ENCODE measurements around the gene RNF187. TPM values are rescaled to one million over a fixed set of nuclear protein-coding genes. Genes with fewer than 3 reads are reported as not detected.

Gene RNF187
- total RNA-seq, 6 experiments from 2014 or later: 43.9 to 66.6 (median 56.3) TPM

DNA sequence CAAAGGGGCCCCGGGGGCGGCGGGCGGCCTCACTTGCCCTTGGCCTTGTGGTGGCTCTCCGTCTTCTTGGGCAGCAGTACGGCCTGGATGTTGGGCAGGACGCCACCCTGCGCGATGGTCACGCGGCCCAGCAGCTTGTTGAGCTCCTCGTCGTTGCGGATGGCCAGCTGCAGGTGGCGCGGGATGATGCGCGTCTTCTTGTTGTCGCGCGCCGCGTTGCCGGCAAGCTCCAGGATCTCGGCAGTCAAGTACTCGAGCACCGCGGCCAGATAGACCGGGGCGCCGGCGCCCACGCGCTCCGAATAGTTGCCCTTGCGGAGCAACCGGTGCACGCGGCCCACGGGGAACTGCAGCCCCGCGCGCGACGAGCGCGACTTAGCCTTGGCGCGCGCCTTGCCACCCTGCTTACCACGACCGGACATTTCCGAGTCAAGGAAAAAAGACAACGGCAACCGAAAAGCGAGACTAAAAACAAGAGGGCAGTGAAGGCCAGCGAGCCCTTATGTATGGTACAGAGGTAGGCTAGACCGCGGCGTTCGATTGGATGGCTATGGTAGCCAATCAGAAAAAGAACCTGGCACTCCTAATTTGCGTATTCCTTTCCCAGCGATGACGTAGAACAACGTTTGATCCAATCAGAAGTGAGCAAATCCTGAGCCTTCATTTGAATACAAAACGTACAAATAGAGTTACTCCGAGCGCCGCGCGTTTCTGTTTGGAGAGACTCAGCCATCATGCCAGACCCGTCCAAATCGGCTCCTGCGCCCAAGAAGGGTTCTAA, 29.6 kb upstream of the RNF187 start:
- Histone ChIP-seq H3K9me3 (no peaks in the 10 kb centered on the region), H3K4me3 (peak overlapping the region; percentile 24 to 43 (median 28)), H3K27me3 (peaks cover 0 to 9% of the 10 kb centered on the region in 2 donors), H3K4me1 (peaks cover 0 to 5% (median 0%) of the 10 kb centered on the region in 4 donors), H3K27ac (peak overlapping the region in 2 of 3 donors; percentile 29 to 63), H3K36me3 (no peaks in the 10 kb centered on the region)
- ATAC-seq: peak; percentile 81 to 88 (median 84)
- DNase-seq: peak in 2 of 3 donors; percentile 64 to 66
- TF ChIP-seq, protein P1, sequence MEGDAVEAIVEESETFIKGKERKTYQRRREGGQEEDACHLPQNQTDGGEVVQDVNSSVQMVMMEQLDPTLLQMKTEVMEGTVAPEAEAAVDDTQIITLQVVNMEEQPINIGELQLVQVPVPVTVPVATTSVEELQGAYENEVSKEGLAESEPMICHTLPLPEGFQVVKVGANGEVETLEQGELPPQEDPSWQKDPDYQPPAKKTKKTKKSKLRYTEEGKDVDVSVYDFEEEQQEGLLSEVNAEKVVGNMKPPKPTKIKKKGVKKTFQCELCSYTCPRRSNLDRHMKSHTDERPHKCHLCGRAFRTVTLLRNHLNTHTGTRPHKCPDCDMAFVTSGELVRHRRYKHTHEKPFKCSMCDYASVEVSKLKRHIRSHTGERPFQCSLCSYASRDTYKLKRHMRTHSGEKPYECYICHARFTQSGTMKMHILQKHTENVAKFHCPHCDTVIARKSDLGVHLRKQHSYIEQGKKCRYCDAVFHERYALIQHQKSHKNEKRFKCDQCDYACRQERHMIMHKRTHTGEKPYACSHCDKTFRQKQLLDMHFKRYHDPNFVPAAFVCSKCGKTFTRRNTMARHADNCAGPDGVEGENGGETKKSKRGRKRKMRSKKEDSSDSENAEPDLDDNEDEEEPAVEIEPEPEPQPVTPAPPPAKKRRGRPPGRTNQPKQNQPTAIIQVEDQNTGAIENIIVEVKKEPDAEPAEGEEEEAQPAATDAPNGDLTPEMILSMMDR (IDR thresholded peaks at IDR 0.05): peak in 1 of 4 donors; percentile 9
- peak; percentile 38 for TF ChIP-seq POLR2A (IDR thresholded peaks at IDR 0.05)
- WGBS (ENCODE audit: insufficient coverage, low coverage, low lambda C conversion rate, missing lambda C conversion rate): 3% methylated on average over 31 of the region's 74 CpGs
- intact Hi-C loops (cut with DNase I): no loop called here

DNA sequence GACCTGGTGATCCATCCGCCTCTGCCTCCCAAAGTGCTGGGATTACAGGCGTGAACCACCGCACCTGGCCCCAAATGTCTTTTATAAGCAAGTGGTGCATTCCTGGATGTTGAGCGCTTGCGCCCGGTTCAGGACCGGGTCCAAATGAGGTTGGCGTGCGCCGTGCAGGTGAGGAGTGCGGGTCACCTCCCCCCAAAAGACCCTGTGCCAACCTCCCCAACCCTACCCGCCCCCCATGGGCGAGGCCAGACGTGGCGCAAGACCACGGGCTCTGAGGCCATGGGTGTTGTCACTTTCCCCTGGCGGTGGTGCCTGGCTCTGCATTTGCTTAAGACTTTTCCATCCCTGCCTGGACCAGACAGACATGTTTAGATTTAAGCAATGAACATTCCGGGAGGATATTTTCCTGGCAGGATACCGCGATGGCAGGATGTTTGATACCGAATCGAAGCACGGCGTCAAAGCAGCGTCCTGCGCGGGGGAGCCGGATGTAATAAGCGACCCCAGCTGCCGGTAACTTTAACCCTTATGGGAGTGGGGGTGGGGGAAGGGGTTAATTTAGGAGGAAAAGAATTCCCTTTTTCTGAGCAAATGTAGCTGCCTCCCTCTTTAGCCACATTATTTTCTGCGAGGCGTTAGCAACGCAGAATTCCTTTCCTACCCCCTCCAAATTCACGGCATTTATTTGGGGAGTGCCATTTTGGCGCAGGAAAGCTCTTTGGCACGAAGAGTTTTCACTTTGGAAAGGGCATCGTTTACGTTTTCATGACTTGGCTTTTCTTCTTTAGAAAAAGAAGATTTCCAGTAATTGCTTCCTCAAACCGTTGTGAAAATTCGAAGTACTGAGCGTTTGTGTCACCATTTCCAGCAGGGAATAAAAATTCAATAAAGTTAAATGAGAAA, 27.8 kb upstream of the RNF187 start:
- H3K9me3 ChIP-seq: no peaks in the 10 kb centered on the region
- TF ChIP-seq, protein P1 (IDR thresholded peaks at IDR 0.05): peak; percentile 36 to 52 (median 46)
- no peak for TF ChIP-seq POLR2A (IDR thresholded peaks at IDR 0.05)
- H3K27me3 ChIP-seq: peaks cover 5 to 20% of the 10 kb centered on the region in 2 donors
- DNase-seq (peak in 1 of 3 donors; percentile 44), ATAC-seq (peak; percentile 24 to 46 (median 32))
- H3K4me1 ChIP-seq: peaks cover 0 to 5% (median 0%) of the 10 kb centered on the region in 4 donors
- H3K4me3 ChIP-seq: peak overlapping the region in 1 of 3 donors; percentile 27
- H3K36me3 ChIP-seq: no peaks in the 10 kb centered on the region
- intact Hi-C loops (cut with DNase I): no loop called here
- no peak overlapping the region for H3K27ac ChIP-seq
- WGBS (ENCODE audit: insufficient coverage, low coverage, low lambda C conversion rate, missing lambda C conversion rate): 7% methylated on average over 28 of the region's 41 CpGs

DNA sequence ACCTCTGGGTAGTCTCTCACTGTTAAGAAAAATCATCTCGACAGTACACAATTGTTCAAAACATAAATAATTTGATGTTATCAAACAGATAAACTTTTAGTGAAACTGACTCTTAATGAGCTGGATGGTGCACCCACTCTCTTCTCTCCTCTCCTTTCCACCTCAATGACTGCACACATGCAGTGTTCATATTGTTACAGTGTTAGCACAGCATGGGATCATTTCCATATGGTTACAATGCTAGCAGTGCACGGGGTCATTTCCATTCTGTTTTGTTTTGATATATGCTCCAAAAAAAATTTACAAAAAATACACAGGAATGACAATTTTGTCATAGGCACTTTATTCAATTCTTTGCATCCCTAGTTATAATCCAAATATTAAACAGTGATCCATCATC, 26.4 kb upstream of the RNF187 start:
- H3K4me1 ChIP-seq: peaks cover 0 to 5% (median 0%) of the 10 kb centered on the region in 4 donors
- WGBS (ENCODE audit: insufficient coverage, low coverage, low lambda C conversion rate, missing lambda C conversion rate): 48% methylated on average over 2 of the region's 2 CpGs
- no peaks in the 10 kb centered on the region for H3K9me3 ChIP-seq
- no peak overlapping the region for H3K4me3 ChIP-seq
- no peak for DNase-seq
- no peak for ATAC-seq
- TF ChIP-seq, protein P1 (IDR thresholded peaks at IDR 0.05): no peak
- TF ChIP-seq POLR2A (IDR thresholded peaks at IDR 0.05): no peak
- peaks cover 5 to 20% of the 10 kb centered on the region in 2 donors for H3K27me3 ChIP-seq
- H3K27ac ChIP-seq: no peak overlapping the region
- intact Hi-C loops (cut with DNase I): no loop called here
- no peaks in the 10 kb centered on the region for H3K36me3 ChIP-seq

DNA sequence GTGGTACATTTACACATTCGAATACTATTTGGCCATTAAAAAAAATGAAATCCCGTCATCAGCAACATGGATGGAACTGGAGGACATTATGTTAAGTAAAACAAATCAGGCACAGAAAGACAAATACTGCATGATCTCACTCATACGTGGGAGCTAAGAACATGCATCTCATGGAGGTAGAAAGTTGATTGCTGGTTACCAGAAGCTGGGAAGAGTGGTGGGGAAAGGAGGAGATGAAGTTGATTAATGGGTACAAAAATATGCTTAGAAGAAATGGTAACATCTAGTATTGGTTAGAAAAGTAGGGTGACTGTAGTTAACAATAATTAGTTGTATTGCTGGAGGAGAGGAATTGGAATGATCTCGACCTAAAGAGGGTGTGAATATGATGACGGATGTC, 24.6 kb upstream of the RNF187 start:
- H3K9me3 ChIP-seq: no peaks in the 10 kb centered on the region
- H3K4me1 ChIP-seq: no peaks in the 10 kb centered on the region
- DNase-seq (no peak), ATAC-seq (no peak)
- no peak overlapping the region for H3K4me3 ChIP-seq
- no peak for TF ChIP-seq POLR2A (IDR thresholded peaks at IDR 0.05)
- TF ChIP-seq, protein P1 (IDR thresholded peaks at IDR 0.05): no peak
- WGBS (ENCODE audit: insufficient coverage, low coverage, low lambda C conversion rate, missing lambda C conversion rate): 49% methylated on average over 5 of the region's 5 CpGs
- H3K36me3 ChIP-seq: no peaks in the 10 kb centered on the region
- no peak overlapping the region for H3K27ac ChIP-seq
- intact Hi-C loops (cut with DNase I): no loop called here
- H3K27me3 ChIP-seq: peaks cover 5 to 20% of the 10 kb centered on the region in 2 donors
